IPS-18c (cell line): ENCODE results near the gene H2BW2.

Source experiments
- H3K4me3 ChIP-seq: 2 replicates; pipeline ENCODE4 v1.7.0; 2013; ENCODE audit warnings: low read depth, mild to moderate bottlenecking, low read length, moderate library complexity; ENCODE audit not compliant: insufficient read depth
- H3K9me3 ChIP-seq: one replicate; pipeline ENCODE4 v1.6.1; 2013; ENCODE audit warnings: mild to moderate bottlenecking, low read length, moderate library complexity; ENCODE audit not compliant: control insufficient read depth, insufficient read depth

The H2BW2 gene

GRCh38 chrX:104085919-104086318 lies 46.2 kb downstream of the H2BW2 start:
- Histone ChIP-seq H3K4me3 (no peak overlapping the region), H3K9me3 (peaks cover 2% of the 10 kb centered on the region)
